GM18502 (cell line): Measurements from ENCODE around the gene PSMD14.
A peak's percentile ranks its signal among the peaks of the same experiment; 100 is the strongest.

Experiments used
- ATAC-seq: cut with Tn5 transposase; IDR thresholded peaks from one replicate; pipeline ENCODE4 v1.9.1; 2021; ENCODE audit warnings: mild to moderate bottlenecking; ENCODE audit not compliant: unreplicated experiment, poor library complexity

PSMD14 gene

GRCh38 chr2:161374446-161374845, 66.2 kb downstream of the PSMD14 start:
- ATAC-seq, result no peak

GRCh38 chr2:161379740-161380139, 71.5 kb downstream of the PSMD14 start:
- ATAC-seq, result no peak

DNA sequence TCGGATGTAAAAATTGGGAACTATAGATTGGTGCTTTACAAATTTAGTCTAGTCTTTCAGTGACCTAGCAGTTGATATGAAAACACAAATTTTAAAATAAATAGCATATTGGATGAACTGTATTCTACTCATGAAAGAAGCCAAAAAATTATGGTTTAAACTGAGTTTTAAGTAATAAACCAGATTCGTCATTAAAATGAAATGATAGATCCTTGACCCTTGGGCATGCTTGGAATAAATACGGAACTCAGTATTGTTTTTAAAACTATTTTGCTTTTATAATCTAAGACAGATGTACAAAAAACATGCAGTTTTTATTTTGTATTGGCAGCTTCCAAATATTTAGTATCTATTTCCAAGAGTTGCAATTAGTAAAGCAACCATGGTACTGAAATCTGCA, 73.3 kb downstream of the PSMD14 start:
- no peak for ATAC-seq

- ATAC-seq, result no peak
These were observed 74.5 kb downstream of the PSMD14 start for GRCh38 chr2:161382747-161383146.

- peak; percentile 76 for ATAC-seq
These were observed 76.6 kb downstream of the PSMD14 start for GRCh38 chr2:161384864-161385263.

GRCh38 chr2:161386228-161386824, 78.1 kb downstream of the PSMD14 start:
- ATAC-seq, result peak; percentile 63

DNA sequence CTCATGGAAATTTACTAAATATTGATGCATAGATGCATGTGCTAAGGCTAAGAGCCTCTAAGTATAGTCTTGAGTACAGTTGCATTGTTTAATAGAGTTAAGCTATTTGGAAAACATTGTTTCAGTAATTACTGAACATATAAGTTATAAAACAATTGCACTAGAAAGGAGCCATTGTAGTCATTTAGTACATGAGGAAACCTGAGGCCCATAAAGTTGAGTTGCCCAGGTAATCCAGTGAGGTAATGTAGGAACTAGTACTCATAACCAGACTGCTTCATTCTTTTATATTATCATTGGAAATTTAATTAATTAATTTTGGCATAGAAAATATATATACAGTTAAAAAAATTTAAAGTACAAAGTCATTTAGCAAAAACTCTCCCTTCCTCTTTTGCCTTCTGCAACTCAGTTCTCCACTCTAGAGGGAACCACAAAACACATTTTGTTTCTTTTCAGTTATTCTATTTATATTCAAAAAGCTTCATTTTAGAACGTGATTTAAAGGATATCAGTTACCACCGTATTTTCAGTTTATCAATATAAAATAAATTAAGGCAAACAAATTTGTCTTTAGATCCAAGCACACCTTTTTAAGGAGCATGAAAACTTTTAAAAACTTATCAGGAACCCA, 80.0 kb downstream of the PSMD14 start:
- peak; percentile 44 for ATAC-seq

DNA sequence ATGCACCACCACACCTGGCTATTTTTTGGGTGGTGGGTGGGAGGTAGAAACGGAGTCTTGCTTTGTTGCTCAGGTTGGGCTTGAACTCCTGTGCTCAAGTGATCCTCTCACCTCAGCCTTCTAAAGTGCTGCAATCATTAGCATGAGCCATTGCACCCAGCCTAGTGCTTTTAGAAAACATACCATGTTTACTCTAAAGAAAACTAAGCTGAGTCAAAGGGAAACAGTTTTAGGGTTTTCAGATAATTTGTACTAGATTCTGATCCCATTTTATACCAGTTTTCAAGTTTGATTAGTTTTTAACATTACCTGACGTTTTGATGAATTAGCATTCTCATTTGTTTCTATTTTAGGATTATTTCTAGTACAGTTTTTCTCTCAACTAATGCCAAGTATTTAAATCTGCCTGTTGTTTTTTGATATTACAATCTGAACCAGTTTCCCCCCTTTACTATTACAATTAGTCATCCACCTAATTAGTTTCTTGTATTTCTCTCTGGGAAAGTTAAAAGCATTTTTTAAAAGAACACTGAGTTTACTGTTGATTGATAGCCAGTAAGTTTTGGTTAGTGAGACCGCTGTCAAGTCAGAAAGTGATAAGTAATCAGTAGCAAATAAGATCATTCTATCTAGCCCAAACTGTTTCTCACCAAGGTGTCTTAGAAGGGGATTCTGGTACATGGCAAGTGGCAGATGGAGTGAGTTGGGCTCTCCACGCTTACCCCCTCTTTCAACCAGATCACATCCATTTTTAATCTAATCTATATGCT, 83.7 kb downstream of the PSMD14 start:
- ATAC-seq, result no peak

- ATAC-seq, result no peak
These were observed 91.9 kb downstream of the PSMD14 start for GRCh38 chr2:161400076-161400475.

DNA sequence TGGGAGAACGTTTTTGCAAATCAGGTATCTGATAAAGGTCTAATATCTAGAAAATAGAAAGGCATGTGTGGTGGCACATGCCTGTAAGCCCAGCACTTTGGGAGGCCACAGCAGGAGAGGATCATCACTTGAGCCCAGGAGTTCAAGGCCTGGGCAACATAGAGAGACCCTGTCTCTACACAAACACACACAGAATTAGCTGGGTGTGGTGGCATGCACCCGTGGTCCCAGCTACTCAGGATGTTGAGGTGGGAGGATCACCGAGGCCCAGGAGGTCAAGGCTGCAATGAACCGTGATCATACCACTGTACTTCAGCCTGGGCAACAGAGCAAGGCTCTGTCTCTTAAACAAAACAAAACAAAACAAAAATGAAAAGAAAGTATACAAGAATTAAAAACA, 94.1 kb downstream of the PSMD14 start:
- no peak for ATAC-seq

- no peak for ATAC-seq
These were observed 98.1 kb downstream of the PSMD14 start for GRCh38 chr2:161406316-161406715.

DNA sequence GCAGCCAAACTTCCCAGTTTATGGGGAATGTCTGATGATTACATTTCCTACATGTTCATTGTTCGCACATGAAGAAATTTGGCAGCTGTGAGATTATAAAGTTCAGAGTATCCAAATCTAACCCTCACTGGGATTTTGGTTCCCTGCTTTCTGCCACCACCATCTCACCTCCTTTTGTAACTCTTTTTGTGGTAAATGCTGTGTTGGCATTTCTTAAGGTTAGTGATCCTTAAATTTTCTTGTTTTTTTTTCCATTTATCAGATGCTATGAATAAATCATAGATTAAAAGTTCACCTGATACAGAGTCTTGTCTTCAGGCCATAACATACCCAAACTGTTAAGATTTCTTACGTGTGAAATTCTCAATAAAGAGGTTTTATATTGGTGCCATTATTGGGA, 99.4 kb downstream of the PSMD14 start:
- ATAC-seq, result no peak

- ATAC-seq, result no peak
These were observed 101.2 kb downstream of the PSMD14 start for GRCh38 chr2:161409308-161409907.

- no peak for ATAC-seq
These were observed 104.1 kb downstream of the PSMD14 start for GRCh38 chr2:161412346-161412745.

DNA sequence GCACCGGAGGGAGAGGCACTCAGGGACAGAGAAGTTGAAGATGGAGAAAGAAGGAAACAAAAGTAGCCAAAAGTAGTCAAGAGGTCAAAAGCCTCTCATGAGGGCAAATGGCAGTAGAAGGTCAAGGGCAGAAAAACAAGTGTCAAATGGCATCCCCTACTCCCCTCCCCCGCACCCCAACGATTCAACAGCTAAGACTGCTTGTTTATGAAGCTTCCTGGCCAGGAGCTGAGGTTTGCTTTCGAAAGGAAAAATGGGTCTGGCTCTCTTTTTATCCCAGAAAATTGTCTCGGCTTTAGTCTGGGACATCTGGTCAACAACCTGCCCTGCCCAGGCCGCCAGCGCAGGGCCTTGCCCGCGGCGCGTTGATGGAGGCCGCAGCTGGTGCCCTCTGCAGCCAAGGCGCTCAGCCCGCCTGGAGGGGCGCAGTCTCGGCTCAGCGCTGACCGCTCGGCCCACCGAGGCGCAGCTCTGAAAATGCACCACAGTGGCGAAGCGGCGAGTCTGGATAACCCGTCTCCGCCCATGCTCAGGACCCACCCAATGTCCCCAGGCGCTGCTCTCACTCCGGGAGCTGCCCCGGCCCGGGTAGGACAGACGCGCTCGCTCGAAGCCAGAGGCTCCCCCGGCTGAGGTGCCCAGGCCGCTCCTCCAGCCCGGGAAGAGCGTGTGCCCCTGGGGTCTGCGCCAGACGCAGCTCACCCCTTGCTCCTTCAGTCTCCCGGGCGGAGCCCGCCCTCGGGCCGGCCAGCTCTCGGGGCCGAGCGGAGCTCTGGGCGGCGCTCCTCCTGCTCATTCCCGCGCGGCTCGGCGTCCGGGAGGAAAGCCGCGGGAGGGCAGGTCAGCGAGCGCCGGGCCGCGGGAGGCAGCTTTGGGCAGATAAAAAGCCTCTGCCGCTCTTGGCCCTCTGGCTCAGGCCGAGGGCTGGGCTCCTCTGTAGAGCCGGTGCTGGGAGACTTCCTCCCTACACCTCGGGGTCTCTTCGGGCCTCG, 106.1 kb downstream of the PSMD14 start:
- ATAC-seq, result peak; percentile 53

GRCh38 chr2:161415034-161415986, 107.1 kb downstream of the PSMD14 start:
- peak; percentile 32 for ATAC-seq

- ATAC-seq, result no peak
These were observed 107.9 kb downstream of the PSMD14 start, which contains the start of gene TBR1 for GRCh38 chr2:161415987-161416707. TSS of gene TBR1 (plus strand) at chr2:161416297. CDS start at chr2:161416411, 114 bp downstream.
